ENCODE data around the gene CAPN12.

Gene CAPN12

DNA sequence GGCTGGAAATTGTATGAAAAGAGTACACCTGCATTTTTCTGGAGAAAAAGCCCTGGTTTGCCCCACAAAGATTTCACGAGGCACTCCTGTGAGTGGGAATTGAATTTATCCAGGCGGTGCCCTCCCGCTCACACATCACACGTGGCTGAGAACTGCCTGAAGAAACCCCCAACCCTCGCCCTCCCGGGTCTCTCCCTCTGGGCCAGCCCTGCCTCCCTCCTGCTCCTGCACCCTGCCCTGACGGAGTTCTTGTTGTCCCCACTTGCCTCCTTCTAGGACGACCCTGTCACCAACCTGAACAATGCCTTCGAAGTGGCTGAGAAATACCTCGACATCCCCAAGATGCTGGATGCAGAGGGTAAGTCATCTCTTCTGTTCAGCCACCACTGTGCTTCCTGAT, 35.2 kb downstream of the CAPN12 start:
- peak; percentile 56 for DNase-seq

DNA sequence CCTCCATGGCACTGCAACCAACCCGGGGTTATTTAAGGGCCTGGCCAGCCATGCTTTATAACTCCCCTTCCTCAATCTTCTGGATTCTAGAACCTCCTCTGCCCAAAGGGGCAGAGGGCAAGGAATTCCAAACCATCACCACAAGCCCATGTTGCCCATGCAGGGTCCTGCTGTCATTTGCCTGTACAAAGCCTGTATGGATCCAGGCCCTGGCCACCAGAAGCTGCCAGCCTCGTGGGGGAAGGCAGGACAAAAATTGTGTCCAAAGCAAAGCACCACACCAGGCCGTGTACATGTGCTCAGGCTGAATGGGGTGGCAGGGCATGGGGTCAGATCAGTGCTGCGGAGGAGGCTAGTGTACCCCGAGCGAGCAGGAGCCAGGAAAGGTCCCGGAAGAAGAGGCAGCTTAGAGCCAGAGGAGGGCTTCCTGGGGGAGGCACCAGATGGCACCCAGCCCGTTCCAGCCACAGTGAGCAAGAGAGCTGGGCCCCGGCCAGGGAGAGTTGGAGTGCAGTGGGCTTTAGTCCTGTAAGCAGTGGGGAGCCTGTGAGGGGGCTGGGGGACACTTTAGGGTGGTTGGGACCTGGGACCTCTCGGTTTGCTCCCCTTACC, 35.8 kb downstream of the CAPN12 start:
- no peak for DNase-seq

DNA sequence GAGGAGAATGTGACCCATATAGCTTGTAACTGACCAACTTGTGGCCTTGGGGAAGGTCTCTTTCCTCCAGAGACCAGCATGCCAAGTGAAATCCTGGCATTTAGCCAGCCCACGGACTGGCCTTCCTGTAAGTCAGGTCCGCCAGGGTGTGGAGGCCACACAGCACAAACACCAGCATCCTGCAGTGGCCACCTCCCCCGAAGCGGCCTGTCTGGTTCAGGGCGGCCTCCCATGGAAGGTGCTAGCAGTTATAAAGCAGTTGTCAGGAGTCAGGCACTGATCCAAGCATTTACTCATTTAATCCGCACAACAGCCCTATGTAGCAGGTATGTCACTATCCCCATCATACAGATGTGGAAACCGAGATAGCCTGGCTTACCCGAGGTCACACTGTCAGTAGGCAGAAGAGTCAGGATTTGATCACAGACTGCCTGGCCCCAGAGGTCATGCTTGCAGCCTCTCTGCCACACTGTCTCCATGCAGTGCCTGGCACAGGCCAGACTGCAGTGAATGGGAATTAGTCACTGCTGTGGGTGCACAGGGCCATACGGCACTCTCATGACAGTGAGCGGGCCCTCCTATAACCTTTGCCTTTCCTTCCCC, 36.7 kb downstream of the CAPN12 start:
- no peak for DNase-seq

DNA sequence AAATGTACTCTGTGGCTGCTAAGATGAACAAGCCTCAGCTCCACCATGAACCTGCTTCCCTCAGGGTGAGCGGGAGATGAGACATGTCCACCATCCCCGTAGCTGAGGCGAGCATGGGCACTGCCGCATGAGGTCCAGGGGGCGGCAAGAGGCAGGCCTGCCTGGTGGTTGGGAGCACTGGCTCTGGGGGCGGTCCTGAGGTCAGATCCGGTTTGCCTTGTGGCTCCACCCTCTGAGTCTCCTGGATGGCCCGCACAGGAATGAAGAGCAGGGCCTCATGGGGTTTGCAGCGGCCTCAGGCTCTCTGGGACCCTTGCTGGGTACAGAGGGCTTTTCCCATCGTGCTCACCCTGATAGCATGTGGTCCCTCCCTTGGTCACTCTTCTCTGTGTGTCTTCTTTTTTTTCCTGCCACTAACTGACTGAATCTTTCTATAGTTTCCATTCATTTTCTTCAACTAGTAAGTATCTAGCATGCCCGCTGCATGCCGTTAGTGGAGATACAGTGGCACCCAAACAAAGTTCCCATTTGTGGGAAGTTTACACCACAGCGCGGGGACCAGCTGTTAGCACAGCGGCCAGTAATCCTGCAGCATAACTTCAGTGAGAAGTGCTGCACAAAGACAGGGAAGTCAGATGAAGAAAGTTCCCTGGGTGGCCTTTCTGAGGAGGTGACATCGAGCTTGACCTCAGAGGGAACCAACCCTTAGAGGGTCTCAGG, 37.3 kb downstream of the CAPN12 start:
- DNase-seq = no peak

DNA sequence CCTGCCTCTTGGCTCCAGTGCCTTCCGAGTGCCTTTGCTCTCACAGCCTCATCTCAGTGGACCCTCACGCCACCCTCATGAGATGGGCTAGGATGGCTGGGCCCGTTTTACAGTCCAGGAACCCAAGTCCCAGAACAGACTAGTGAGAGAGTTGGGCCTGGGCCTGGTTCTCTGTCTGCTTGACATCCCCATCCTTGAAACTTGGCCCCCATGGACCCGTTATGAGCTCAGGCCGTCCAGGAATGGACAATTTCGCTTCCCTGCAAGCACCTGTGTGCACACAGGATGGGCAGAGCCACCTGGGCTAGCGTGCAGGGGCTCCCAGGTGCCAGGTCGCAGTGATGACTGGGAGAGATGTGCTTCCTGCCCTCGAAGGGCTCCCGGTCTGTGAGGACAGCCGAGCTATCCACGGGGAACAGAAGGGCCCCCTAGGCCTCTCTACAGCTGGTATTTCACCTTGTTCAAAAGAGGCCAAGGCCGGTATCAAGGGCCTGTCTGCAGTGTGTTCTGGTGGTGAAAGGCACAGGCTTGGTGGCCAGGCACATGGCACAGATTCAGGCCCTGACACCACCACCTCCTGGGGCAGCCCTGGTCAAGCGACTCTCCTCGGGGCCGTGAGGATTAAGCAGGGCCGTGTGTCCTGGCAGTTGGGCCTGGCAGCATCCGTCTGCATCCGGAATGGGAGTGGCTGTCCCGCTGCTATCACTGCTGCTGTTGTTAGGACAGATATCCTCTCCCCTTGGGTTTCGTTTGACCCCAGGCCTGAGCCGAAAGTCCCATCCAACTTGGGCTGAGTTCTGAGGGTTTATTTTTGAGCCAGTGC, 38.9 kb downstream of the CAPN12 start:
- DNase-seq = no peak

DNA sequence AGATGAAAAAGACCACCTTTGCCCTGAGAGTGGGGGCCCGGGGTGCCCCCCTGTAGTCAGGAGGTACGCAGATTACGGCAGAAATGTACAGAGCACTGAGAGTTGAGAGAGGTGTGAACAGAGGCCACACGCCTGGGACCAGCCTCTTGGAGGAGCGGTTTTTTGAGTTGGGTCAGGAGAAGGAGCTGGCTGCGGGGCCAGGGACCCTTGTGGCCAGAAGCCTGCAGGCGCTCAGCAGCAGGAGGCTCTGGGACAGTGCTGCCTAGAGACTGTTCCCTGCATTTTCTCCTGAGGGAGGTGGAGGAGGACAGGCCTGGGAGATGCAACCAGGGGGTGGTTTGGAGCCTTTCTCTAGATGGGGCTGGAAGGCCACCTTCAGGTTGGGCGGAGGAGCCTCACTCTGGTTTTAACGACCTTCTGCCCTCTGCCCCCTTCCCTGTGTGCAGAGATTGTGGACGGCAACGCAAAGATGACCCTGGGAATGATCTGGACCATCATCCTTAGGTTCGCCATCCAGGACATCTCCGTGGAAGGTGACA, 39.7 kb downstream of the CAPN12 start:
- DNase-seq = no peak

DNA sequence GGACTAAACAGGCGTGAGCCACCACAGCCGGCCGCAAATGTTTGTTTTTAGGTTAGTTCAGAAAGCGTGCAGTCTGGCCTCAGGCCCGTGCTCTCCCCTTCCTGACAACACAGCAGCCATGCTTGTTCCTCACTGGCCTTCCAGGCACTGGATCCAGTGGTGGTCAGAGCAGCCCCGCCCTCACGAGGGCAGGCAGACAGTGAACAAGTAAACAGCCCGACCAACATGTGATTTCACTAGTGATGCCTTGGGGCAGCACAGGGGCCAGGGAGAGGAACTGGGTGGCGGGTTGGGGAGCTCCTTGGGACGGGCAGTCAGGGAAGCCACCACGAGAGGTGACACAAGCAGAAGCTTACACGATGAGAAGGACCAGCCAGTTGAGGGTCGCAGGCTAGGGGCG, 40.8 kb downstream of the CAPN12 start:
- DNase-seq = no peak

DNA sequence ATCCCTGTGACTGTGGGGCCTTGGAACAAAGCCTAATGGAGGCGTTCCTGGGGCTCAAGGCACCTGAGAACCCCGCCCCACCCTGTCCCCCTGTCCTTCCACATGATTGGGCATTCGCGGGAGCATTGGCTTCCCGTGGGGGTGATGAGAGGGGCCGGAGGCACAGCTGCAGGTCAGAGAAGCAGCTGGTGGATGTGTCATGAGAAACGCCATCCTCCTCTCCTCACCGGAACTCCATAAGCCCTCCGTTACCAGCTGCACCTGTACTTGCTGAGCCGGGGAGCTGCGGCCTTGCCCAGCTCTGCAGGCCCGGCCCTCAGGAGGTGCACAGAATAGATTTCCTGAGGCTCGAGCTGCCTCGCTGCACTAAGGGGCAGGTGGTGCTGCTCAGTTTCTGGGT, 42.0 kb downstream of the CAPN12 start:
- DNase-seq = no peak

DNA sequence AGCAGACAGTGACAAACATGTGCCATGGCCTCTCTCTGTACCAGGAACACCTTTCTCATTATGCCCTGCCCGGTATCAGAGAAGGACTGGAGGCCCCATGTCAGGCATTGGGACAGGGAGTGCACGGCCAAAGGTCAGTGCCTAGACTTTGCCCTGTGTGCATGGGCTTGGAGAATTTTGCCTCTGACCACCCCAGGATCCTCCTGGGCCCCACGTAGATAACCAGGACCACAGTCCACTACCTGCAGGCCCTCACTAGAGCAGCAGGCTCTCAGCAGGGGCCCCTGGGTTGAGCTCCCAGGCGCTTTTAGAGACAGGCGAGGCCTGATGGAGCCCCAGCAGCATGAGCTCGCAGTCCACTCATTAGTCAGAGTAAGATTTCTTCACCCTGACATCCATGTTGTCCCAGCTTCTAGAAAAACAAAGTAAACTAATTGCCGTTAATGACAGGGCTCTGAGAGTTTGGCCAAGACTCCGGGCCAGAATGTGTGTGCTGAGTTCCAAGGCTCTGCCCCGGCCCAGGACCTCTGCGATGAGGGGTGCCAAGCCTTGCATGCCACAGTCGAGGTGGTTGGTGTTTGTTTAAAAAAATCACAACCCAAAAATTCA, 42.7 kb downstream of the CAPN12 start:
- no peak for DNase-seq

DNA sequence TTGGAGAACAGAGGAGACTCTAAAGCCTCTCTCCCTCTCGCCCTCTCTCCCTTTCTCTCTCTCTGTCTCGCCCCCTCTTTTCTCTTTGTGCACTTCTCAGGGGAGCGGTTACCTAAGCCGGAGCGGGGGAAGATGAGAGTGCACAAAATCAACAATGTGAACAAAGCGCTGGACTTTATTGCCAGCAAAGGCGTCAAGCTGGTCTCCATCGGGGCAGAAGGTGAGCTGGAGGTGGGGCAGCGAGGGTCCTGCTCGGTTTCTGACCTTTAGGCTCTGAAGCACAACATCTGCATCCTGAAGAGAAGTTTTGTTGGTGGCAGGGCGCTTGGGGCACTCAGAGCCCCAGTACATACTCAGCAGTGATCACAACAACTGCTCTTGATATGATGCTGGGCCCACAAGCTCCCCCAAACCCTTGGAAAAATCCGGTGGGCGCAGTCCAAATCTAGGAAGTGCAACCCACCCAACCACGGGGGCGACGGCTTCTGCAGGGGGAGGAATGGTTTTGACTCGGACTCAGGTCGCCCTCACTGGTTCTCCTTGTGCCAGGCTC, 43.3 kb downstream of the CAPN12 start:
- DNase-seq = no peak

DNA sequence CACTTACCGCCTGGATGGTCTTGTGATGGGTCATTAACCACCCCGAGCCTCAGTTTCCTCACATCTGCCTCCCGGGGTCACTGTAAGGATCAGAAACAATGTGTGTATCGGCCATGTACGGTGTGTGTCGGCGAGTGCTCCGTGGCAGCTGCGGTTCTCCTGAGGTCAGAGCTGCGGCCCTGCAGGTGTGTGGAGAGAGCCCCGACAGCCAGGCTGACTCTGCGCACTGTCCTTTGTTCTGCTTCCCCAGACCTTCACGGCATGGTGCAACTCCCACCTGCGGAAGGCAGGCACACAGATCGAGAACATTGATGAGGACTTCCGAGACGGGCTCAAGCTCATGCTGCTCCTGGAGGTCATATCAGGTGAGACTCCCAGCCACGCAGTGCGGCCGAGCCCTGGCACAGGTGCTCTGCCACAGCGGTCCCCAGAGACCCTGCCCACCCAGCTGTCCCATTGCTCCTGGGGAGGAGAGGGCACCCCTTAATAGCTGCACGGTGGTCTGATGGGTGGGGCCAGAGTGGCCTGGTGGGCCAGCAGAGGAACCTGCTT, 43.8 kb downstream of the CAPN12 start:
- DNase-seq = no peak

DNA sequence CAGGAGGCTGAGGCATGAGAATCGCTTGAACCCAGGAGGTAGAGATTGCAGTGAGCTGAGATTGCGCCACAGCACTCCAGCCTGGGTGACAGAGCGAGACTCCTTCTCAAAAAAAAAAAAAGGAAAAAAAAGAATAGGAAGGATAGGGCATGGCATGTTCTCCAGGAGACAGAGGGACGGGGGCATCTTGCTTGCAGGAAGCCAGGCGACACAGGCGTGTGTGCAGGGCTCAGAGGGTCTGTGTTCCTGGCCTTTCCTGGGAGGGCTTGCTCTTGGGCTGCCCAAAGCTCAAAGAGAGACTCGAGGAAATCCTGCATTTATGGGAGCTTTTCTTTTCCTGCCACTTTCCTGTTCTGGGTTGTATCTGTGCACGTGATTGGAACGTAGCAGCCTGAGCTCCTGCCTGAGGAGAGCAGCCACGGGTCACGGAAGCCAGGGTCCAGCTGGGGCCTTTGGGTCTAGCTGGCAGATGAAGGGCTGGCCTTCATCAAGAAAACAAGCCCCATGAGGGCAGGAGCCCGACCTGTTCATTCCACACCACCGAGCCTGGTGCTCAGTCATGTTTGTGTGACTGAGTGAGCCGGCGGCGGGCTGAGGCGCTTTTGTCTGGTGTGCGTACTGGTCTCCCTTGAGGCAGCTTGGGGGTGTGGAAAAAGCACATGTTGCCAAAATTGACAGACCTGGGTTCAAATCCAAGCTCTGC, 44.5 kb downstream of the CAPN12 start:
- DNase-seq = no peak

DNA sequence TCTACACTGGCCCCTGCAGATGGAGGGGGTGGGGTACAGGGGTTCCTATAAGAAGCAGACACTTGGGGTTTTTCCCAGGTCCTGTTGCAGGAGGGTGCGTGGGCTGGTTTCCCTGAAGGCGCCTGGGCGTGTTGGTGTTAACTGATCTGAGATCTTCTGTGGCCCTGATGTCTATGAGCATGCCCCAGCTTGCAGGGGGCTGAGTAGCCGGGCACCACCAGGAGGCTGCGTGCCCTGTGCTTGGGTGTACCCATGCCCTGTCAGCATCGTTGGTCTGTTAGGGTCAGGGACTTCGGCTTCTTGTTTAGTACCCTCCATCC, 45.3 kb downstream of the CAPN12 start:
- DNase-seq = peak; percentile 24

DNA sequence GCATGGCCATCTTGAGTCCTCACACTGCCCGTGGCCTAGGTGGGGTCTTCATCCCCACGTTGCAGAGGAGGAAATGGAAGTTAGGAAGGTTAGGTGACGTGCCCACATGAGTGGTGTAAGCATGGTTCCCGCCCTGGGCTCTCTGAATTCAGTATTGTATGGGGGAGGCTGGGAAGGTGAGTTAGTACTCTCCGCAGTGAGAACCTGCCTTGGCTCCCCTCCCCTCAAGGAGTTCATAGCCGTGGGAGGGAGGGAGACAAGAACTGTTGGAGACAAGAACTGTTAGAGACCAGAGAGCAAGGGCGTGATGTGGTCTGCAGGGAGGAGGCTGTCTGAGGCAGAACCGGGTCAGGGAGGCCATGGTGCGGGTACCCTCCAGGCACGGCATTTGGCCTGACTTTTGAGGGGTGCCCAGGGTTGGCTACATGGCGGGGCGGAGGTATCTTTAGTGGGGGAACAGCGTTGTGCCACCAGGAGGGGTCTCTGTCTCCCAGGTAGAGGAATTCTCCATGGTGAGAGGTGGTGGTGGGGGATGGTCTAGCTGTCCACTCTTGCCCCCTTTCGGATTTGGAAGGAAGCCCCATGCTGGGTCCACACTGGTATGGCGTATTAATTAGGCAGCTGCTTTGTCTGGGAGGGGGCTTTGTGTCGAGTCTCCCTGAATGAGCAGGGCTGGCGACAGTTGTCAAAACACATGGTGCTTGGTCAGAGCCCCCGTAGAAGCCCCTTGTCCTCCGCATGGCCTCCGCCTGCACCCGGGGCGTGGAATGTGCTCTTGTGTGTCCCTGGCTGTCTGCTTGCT, 45.8 kb downstream of the CAPN12 start:
- DNase-seq = no peak

DNA sequence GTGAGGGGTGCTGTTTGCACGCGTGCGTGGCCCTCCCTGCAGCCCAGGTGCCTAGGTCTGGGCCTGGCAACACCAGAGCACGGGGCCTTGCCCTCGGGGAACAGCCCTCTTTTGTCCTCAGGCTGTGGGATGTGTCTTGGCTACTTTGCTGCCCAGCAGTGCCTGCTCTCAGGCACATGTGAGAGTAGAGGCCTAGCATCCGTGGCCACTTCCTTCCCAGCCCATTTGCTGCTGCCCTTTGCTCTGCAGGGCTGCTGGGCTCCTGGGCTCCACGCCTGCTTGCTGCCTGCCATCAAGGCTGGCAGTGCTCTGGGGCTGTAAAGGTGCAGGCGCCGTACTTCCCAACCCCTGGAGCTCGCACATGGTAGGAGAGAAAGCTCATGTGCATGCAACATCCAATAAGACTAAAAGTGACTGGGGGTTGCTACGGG, 46.6 kb downstream of the CAPN12 start:
- DNase-seq = peak; percentile 21

DNA sequence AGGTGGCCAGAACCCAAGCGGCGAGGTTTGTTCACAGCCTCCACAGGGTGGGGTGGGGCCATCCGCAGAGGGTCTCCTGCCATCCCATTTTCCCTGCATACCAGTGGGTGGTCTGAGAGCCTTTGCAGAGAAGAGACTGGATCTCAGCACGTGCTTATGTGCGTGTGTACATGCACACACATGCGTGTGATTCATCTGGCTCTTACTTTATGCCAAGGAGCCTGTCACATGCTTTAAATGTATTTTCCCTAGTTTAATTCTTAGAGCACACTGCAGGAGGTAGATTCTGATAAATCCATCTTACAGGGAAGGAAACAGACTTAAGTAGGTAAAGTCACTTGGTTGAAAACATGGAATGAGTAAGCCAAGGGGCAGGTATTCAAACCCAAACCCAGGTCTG, 47.1 kb downstream of the CAPN12 start:
- no peak for DNase-seq

DNA sequence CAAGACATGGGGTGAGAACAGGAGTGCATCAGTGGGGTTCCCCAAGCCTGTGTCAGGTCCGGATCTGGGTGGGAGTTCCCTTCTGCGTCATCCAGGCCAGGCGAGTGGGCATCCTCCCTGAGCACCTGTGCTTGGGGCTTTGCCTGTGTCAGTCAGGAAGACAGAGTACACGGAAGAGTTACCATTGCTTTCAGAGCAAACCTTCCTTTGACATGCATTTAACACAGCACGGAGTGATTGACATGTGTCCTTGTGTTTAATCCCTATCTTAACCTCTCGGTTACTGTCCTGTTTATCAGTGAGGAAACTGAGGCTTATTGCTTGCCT, 47.6 kb downstream of the CAPN12 start:
- no peak for DNase-seq

DNA sequence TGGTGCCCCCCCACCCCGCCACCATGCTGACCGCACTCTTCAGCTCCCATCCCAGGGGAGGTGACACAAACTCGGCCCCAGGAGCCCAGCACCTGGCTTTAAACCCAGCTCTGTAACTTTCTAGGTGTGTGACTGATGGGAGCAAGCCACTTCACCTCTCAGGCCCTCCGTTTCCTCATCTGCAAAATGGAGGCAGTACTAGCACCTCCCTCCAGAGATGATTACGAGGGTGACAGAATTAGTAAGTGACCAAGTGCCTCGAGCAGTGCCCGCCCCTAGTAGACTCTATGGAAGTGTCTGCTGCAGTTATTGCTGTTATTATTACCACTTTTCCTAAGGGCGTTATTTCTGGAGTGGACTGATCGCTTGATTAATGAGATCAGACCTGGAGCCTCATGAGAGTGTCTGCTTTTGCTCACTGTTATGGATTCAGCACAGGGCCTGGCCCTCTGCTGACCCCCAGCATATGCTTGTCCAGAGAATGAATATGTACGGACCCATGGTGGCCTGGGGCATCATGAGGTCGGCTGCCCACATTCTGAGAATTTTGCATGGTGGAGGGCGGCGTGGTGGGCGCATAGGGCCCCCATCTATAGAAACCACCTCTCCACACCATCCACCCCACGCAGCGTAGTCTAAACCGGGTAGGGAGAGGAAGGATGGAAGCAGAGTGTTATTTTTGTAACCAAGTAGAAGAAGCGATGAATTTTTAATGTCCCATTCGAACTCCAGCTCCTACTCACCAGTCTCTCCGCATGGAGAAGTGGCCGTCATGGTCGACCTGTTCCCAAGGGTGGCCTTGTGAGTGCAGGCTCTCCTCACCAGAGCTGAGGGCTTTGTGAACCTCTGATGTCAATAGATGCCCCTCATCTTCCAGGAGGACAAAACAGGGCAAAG, 48.2 kb downstream of the CAPN12 start:
- DNase-seq = no peak

DNA sequence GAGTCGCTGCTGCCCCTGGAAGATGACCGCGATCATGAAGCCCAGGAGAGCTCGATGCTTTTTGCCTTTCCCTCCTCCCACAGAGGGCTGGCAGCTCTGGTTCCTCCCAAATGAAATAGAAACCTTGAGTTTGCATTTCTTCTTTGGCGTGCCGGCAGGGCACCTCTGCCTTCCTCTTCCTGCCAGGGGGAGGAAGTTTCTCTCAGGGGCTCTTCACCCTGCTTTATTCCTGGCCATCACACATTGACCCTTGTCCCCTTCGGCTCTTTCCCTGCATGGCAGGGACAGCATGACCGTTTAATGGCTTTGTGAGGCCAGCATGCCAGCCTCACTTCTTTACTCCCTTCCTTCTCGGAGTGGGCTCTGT, 49.0 kb downstream of the CAPN12 start:
- DNase-seq = no peak

Measured in 8988T (cell line).